Thoracic aorta endothelial cell (primary cell): Measurements from ENCODE around the gene YBX3. TPM values are rescaled to one million over a fixed set of nuclear protein-coding genes. Genes with fewer than 3 reads are reported as not detected.

Source experiments
- total RNA-seq: library from RNA; depleted of rRNA; stranded (reverse); fragments of >200 nt; gene quantifications from 2 replicates; pipeline ENCODE4 v1.2.3, GENCODE V29; 2012

The YBX3 gene
- 395 and 439 TPM in 2 replicates for total RNA-seq

GRCh38 chr12:10722905-10723746 is at the start of gene YBX3:
TSS of gene YBX3 (minus strand) at chr12:10723323. CDS start at chr12:10723111, 212 bp downstream.

GRCh38 chr12:10673659-10674384 is 49.3 kb downstream of the YBX3 start, which contains the start of gene STYK1:
TSS of gene STYK1 (minus strand) at chr12:10674052. CDS start at chr12:10634618, 39,434 bp downstream.

Other genes starting within 250 kb of the YBX3 start
- 1.5 and 1.7 TPM in 2 replicates for gene EIF2S3B, start 217.4 kb downstream of the YBX3 start, total RNA-seq
- gene MAGOHB, start 109.7 kb downstream of the YBX3 start, total RNA-seq = 31.6 and 36.4 TPM in 2 replicates
- gene STYK1, start 49.3 kb downstream of the YBX3 start, total RNA-seq = 12.3 and 14.4 TPM in 2 replicates
- 0.13 and 0.14 TPM in 2 replicates for gene TAS2R7, start 79.3 kb upstream of the YBX3 start, total RNA-seq
- gene TAS2R8, start 84.0 kb upstream of the YBX3 start, total RNA-seq = not detected in 2 replicates
- gene TAS2R9, start 86.8 kb upstream of the YBX3 start, total RNA-seq = 0.13 TPM in 1 of 2 replicates, not detected in the other
- 1.1 TPM in 2 replicates for gene TAS2R10, start 103.0 kb upstream of the YBX3 start, total RNA-seq
- 1.9 and 2.3 TPM in 2 replicates for gene PRR4, start 126.2 kb upstream of the YBX3 start, total RNA-seq
- gene PRH1, start 160.9 kb upstream of the YBX3 start, total RNA-seq = 22.9 and 38.6 TPM in 2 replicates
- gene TAS2R13, start 186.2 kb upstream of the YBX3 start, total RNA-seq = 2.9 and 5.2 TPM in 2 replicates
- gene PRH2, start 205.9 kb upstream of the YBX3 start, total RNA-seq = not detected in 2 replicates
- 4.9 and 6.8 TPM in 2 replicates for gene TAS2R14, start 215.9 kb upstream of the YBX3 start, total RNA-seq